Keratinocyte (primary cell): ENCODE data around the gene SEC16B. TPM values are rescaled to one million over a fixed set of nuclear protein-coding genes. Genes with fewer than 3 reads are reported as not detected.

ENCODE experiments used
- DNase-seq: peaks from one replicate; pipeline ENCODE4 v3.0.0-alpha.2; 2011; ENCODE audit warnings: low read depth, missing footprints, low spot score
- FAIRE-seq: peaks from 2 replicates; lab custom pipeline; 2011; peaks lifted over from hg19 to GRCh38; lab: Jason Lieb, UNC
- H2AFZ ChIP-seq: 2 replicates; pipeline ENCODE4 v1.6.0; 2012; ENCODE audit warnings: low read length, control low read depth, inconsistent platforms; ENCODE audit not compliant: control insufficient read depth
- H3K27ac ChIP-seq: 2 replicates; pipeline ENCODE4 v1.5.1; 2011; ENCODE audit warnings: low read length; ENCODE audit not compliant: control insufficient read depth, insufficient read depth
- H3K27me3 ChIP-seq: 3 replicates; pipeline ENCODE4 v1.6.0; 2011; ENCODE audit warnings: low read length; ENCODE audit not compliant: control insufficient read depth, insufficient read depth; ENCODE audit errors: extremely low read depth
- H3K36me3 ChIP-seq, 2 experiments: 2 replicates in 1 of 2; 3 replicates in 1 of 2; pipeline ENCODE4 v1.5.1; 2011; ENCODE audit warnings: low read length in 2 of 2, mild to moderate bottlenecking in 1 of 2; ENCODE audit not compliant: control insufficient read depth in 2 of 2, insufficient read depth in 2 of 2; ENCODE audit errors: extremely low read depth in 1 of 2
- H3K4me1 ChIP-seq: 3 replicates; pipeline ENCODE4 v1.5.1; 2011; ENCODE audit warnings: low read length; ENCODE audit not compliant: control insufficient read depth, insufficient read depth; ENCODE audit errors: extremely low read depth
- H3K4me2 ChIP-seq: 3 replicates; pipeline ENCODE4 v1.6.0; 2011; ENCODE audit warnings: low read depth, low read length; ENCODE audit not compliant: control insufficient read depth, insufficient read depth; ENCODE audit errors: extremely low read depth
- H3K4me3 ChIP-seq, 3 experiments: fragments of 200-600 bp in 1 of 3; sonication (generic) in 1 of 3; 2 replicates in 2 of 3; 3 replicates in 1 of 3; pipeline ENCODE4 v1.5.1; 2011 to 2016; ENCODE audit warnings: low read length in 3 of 3, mild to moderate bottlenecking in 3 of 3, control low read depth in 2 of 3, inconsistent platforms in 1 of 3, low read depth in 1 of 3, mixed read lengths in 1 of 3, mixed run types in 1 of 3, moderate library complexity in 1 of 3; ENCODE audit not compliant: control insufficient read depth in 2 of 3, insufficient read depth in 2 of 3; ENCODE audit errors: extremely low read depth in 1 of 3
- H3K79me2 ChIP-seq: 2 replicates; pipeline ENCODE4 v1.6.0; 2012; ENCODE audit warnings: low read length; ENCODE audit not compliant: control insufficient read depth, insufficient read depth
- H3K9ac ChIP-seq: 3 replicates; pipeline ENCODE4 v1.6.0; 2011; ENCODE audit warnings: low read length; ENCODE audit not compliant: control insufficient read depth, insufficient read depth; ENCODE audit errors: extremely low read depth
- H3K9me1 ChIP-seq: 3 replicates; pipeline ENCODE4 v1.6.0; 2011; ENCODE audit warnings: low read length; ENCODE audit not compliant: control insufficient read depth, insufficient read depth; ENCODE audit errors: extremely low read depth
- H3K9me3 ChIP-seq: 2 replicates; pipeline ENCODE4 v1.5.1; 2012; ENCODE audit warnings: low read depth, low read length; ENCODE audit not compliant: control insufficient read depth
- H4K20me1 ChIP-seq: 3 replicates; pipeline ENCODE4 v1.6.0; 2011; ENCODE audit warnings: low read length; ENCODE audit not compliant: control insufficient read depth, insufficient read depth; ENCODE audit errors: extremely low read depth
- CTCF ChIP-seq, 3 experiments: IDR thresholded peaks in 1 of 3; conservative IDR thresholded peaks in 1 of 3; optimal IDR thresholded peaks in 1 of 3; 2 replicates in 2 of 3; 3 replicates in 1 of 3; pipeline versions ENCODE3 to v1.5.1; 2011; ENCODE audit warnings: low read length in 3 of 3, mild to moderate bottlenecking in 3 of 3, moderate library complexity in 2 of 3, control low read depth in 1 of 3, inconsistent platforms in 1 of 3; ENCODE audit not compliant: insufficient read depth in 2 of 3; ENCODE audit errors: extremely low read depth in 1 of 3
- EZH2 ChIP-seq: IDR thresholded peaks from one replicate; pipeline ENCODE4 v1.6.1; 2012; ENCODE audit warnings: inconsistent platforms, mild to moderate bottlenecking, low read length, moderate library complexity
- dilution Hi-C: fragments of 300-500 bp; cut with MboI; formaldehyde crosslinking; loops from one replicate; pipeline ENCODE4 v1.7.0; 2020; ENCODE audit warnings: low sequenced_read_pairs; ENCODE audit not compliant: extremely low pct_ligation_motif_present
- polyA plus RNA-seq, 5 experiments: library from polyadenylated mRNA; depleted of rRNA in 3 of 5; stranded (reverse) in 3 of 5; stranded (forward) in 1 of 5; unstranded in 1 of 5; fragments of >200 nt; gene quantifications; 1 replicate in 1 of 5; 2 replicates in 3 of 5; 3 replicates in 1 of 5; pipeline versions ENCODE4 v1.2.1 to v1.2.3, GENCODE V29; 2011 to 2012; ENCODE audit warnings: missing spikeins in 2 of 5, low read depth in 1 of 5, low replicate concordance in 1 of 5

Gene SEC16B
- polyA plus RNA-seq, 1 donor (not counting 4 experiments of a cell fraction or from before 2014, with no cell fraction given): 1.2 TPM

- Histone ChIP-seq H4K20me1 (no peaks in the 10 kb centered on the region), H3K27ac (no peak overlapping the region), H3K36me3 (no peaks in the 10 kb centered on the region), H3K9me3 (no peaks in the 10 kb centered on the region), H3K4me2 (no peak overlapping the region), H3K9me1 (no peaks in the 10 kb centered on the region), H2AFZ (no peak overlapping the region), H3K9ac (no peak overlapping the region), H3K4me1 (peaks cover 7% of the 10 kb centered on the region), H3K4me3 (no peak overlapping the region), H3K27me3 (no peaks in the 10 kb centered on the region), H3K79me2 (no peaks in the 10 kb centered on the region)
- TF ChIP-seq CTCF (optimal IDR thresholded peaks at IDR 0.05 in 1 of 3, IDR thresholded peaks at IDR 0.05 in 1 of 3, conservative IDR thresholded peaks at IDR 0.05 in 1 of 3; ENCODE audit: extremely low read depth in 1 of 3, insufficient read depth in 2 of 3, low read length in 3 of 3) (no peak), EZH2 (no peak)
- FAIRE-seq (no peak), DNase-seq (no peak)
- dilution Hi-C loops: no loop called here
Measured at GRCh38 chr1:177902266-177902665, 67.6 kb downstream of the SEC16B start.

DNA sequence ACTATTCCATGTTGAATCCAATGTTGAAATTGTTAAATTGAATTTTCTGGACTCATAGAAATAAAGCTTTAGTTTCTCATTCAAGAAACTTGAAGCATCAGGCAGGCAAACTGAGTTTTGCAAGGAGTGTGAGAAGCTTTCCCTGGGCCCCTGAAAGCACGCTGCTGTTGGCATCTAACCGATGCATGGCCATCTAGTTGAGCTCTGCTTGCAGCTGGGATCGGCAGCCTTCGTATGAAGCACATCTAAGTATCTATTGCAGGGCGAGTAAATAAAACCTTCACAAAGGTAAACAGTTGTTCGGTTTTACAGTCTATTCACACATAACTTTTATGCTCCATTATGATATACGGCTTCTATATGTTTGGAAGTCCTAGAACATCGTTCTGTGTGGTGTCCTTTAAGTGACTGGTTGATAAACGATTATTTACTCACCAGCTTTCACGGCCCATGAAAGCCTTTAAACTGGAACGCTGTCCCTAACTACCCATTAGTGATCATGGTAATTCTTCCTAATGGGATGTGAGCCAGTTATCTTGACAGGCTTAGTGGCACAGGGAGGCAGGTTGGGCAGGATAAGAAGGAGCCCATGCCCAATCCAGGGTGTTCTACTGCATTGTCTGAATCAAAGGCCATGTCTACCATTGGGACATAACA lies 71.7 kb downstream of the SEC16B start:
- no peak overlapping the region for H2AFZ ChIP-seq
- no peaks in the 10 kb centered on the region for H4K20me1 ChIP-seq
- no peaks in the 10 kb centered on the region for H3K9me3 ChIP-seq
- dilution Hi-C loops: no loop called here
- peaks cover 5% of the 10 kb centered on the region for H3K4me1 ChIP-seq
- H3K27me3 ChIP-seq: no peaks in the 10 kb centered on the region
- H3K4me2 ChIP-seq: no peak overlapping the region
- H3K79me2 ChIP-seq: no peaks in the 10 kb centered on the region
- H3K27ac ChIP-seq: no peak overlapping the region
- FAIRE-seq (peak; percentile 73), DNase-seq (no peak)
- TF ChIP-seq CTCF (optimal IDR thresholded peaks at IDR 0.05 in 1 of 3, IDR thresholded peaks at IDR 0.05 in 1 of 3, conservative IDR thresholded peaks at IDR 0.05 in 1 of 3; ENCODE audit: extremely low read depth in 1 of 3, insufficient read depth in 2 of 3, low read length in 3 of 3): no peak
- no peak for TF ChIP-seq EZH2
- no peaks in the 10 kb centered on the region for H3K36me3 ChIP-seq
- H3K9ac ChIP-seq: no peak overlapping the region
- no peak overlapping the region for H3K4me3 ChIP-seq
- H3K9me1 ChIP-seq: no peaks in the 10 kb centered on the region
